Stimulated activated CD4-positive, alpha-beta T cell treated with anti-CD3 and anti-CD28 coated beads, Interleukin-4, amount 100 ng/mL, for 4 hours (primary cell): ENCODE measurements around the gene MAGEA2B.
"Not testable (repeated sequence)": the region's sequence is repeated elsewhere in the genome, so short reads cannot be mapped to it uniquely, and the experiment has no call there.

Experiments used
- DNase-seq, 2 experiments: peaks; one replicate each; pipeline ENCODE4 v3.0.0-alpha.2; 2020

The MAGEA2B gene, protein sequence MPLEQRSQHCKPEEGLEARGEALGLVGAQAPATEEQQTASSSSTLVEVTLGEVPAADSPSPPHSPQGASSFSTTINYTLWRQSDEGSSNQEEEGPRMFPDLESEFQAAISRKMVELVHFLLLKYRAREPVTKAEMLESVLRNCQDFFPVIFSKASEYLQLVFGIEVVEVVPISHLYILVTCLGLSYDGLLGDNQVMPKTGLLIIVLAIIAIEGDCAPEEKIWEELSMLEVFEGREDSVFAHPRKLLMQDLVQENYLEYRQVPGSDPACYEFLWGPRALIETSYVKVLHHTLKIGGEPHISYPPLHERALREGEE

DNA sequence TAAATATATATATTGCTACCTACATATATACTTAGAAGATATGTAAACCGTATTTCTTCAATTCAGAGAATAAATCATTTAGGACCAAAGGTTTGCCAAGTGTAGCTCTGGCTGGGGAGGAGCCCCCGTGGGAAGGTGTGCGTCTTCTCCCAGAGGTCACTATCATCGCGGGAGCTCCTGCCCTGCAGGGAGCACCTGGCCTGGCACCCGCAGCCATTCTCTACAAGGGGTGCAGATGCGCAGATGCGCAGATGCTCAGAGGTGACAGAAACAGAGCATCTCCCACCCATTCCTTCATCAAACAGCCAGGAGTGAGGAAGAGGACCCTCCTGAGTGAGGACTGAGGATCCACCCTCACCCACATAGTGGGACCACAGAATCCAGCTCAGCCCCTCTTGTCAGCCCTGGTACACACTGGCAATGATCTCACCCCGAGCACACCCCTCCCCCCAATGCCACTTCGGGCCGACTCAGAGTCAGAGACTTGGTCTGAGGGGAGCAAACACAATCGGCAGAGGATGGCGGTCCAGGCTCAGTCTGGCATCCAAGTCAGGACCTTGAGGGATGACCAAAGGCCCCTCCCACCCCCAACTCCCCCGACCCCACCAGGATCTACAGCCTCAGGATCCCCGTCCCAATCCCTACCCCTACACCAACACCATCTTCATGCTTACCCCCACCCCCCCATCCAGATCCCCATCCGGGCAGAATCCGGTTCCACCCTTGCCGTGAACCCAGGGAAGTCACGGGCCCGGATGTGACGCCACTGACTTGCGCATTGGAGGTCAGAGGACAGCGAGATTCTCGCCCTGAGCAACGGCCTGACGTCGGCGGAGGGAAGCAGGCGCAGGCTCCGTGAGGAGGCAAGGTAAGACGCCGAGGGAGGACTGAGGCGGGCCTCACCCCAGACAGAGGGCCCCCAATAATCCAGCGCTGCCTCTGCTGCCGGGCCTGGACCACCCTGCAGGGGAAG is at the start of gene MAGEA2B:
Gene MAGEA2B, plus strand, starts transcription at position 814 of the 973 bp plus-strand sequence. CDS start 2,479 bp downstream, outside the sequence.
- not testable (repeated sequence) for DNase-seq

DNA sequence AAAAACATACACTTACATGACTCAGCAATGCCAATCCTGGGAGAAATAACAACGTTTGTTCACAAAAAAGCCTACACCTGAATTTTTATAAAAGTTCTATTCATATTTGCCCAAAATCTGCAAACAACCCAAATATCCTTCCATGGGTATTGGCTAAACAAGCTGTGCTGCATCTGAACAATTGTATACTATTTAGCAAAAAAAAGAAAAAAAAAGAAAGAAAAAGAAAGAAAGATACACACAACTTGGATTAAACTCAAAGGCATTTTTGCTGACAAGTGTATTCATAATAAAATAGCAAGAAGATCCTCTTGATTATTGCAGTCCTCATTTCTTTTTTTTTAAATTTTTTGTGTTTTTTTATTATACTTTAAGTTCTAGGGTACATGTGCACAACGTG is 40.3 kb upstream of the MAGEA2B start:
- no peak for DNase-seq

DNA sequence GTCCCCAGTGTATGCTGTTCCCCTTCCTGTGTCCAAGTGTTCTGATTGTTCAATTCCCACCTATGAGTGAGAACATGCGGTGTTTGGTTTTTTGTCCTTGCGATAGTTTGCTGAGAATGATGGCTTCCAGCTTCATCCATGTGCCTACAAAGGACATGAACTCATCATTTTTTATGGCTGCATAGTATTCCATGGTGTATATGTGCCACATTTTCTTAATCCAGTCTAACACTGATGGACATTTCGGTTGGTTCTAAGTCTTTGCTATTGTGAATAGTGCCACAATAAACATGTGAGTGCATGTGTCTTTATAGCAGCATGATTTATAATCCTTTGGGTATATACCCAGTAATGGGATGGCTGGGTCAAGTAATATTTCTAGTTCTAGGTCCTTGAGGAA is 39.8 kb upstream of the MAGEA2B start:
- not testable (repeated sequence) for DNase-seq

DNA sequence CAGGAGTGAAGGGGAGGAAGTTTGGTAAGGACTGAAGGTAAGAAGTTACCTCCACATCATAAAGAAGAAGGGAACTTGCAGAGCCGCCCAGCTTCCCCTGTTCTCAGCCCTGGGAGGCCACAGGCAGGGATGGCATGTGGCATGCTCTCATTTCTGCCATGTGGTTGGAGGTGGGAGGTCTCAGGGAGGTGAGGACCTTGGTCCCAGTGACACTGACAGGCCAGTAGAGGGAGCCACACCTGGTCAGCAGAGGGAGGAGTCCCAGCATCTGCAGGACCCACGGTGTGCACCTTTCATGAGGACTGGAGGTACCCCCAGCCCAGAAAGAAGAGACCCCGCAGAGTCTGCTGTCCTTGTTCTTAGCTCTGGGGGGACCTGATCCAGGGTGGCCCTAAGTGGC is 33.4 kb upstream of the MAGEA2B start:
- DNase-seq, result not testable (repeated sequence)

DNA sequence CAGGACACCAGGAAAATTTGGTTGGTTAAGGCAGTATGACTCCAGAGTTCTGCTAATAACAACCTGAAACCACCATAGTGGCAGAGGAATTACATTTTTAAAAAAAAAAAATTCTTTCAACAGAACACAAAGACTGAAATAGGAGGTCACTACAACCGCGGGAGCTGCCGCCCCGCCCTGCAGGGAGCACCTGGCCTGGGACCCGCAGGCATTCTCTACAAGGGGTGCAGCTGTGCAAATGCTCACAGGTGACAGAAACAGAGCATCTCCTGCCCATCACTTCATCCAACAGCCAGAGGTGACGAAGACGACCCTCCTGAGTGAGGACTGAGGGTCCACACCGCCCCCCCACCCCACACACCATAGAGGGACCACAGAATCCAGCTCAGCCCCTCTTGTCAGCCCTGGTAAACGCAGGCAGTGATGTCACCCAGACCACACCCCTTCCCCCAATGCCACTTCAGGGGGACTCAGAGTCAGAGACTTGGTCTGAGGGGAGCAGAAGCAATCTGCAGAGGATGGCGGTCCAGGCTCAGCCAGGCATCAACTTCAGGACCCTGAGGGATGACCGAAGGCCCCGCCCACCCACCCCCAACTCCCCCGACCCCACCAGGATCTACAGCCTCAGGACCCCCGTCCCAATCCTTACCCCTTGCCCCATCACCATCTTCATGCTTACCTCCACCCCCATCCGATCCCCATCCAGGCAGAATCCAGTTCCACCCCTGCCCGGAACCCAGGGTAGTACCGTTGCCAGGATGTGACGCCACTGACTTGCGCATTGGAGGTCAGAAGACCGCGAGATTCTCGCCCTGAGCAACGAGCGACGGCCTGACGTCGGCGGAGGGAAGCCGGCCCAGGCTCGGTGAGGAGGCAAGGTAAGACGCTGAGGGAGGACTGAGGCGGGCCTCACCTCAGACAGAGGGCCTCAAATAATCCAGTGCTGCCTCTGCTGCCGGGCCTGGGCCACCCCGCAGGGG is 16.2 kb upstream of the MAGEA2B start, which contains the start of gene MAGEA3:
Gene MAGEA3, plus strand, starts transcription at position 843 of the 980 bp plus-strand sequence. CDS start 2,039 bp downstream, outside the sequence.
- DNase-seq, result not testable (repeated sequence)

DNA sequence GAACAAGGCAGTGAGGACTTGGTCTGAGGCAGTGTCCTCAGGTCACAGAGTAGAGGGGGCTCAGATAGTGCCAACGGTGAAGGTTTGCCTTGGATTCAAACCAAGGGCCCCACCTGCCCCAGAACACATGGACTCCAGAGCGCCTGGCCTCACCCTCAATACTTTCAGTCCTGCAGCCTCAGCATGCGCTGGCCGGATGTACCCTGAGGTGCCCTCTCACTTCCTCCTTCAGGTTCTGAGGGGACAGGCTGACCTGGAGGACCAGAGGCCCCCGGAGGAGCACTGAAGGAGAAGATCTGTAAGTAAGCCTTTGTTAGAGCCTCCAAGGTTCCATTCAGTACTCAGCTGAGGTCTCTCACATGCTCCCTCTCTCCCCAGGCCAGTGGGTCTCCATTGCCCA is 14.0 kb upstream of the MAGEA2B start:
- not testable (repeated sequence) for DNase-seq

DNA sequence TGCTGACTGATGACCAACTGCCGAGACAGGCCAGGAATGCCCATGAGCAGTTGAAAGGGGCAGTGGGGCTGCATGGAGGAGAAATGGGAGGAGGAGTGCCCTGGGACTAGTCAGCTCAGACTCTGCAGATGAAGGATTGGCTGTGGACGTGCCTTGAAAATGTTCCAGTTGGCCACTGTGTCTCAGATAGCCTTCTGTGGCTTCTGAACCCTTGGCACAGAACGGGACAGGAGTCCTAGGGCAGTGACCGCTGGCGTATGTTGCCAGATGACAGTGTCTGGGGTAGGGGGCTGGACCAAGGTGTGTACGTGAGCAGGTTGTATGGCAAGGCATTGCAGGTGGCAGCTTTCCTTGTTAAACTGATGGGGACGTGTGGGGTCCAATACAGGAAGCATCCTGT is 7.9 kb upstream of the MAGEA2B start:
- DNase-seq, result not testable (repeated sequence)

DNA sequence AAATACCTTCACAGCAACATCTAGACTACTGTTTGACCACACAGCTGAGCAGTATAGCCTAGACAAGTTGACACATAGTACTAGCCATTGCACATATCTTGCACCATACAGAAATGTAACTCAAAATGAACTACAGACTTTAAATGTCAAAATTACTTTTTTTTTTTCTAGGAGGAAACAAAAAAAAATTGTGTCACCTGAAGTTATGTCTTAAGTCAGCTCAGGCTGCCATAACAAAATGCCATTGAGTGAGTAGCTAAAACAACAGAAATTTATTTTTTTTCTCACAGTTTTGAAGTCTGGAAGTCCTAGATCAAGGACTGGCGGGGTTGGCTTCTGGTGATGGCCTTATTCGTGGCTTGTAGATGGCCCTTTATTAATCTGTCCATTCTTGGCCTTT is 5.3 kb upstream of the MAGEA2B start, which contains the start of gene CSAG2:
Gene CSAG2, minus strand, starts transcription at position 101 of the 400 bp plus-strand sequence. CDS start 161 bp downstream, outside the sequence.
- DNase-seq, result not testable (repeated sequence)

DNA sequence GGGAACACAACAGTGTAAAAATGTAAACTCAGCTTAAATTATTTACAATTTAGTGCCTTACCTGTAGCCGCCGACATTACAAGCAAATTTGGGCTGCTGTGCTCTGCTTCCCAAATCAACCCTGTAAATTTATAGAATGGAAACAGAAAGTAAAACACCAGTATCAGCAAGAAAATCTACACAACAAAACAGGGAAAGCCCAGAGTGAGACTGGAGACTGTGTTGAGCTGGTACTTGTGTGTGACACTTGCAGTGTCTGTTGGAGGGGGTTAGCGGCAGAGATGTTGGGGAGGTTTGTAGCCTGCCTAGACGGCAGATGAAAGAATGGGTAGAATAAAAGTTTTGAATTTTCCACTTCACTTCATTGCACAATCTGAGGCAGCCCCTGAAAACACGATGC is 1.2 kb upstream of the MAGEA2B start:
- not testable (repeated sequence) for DNase-seq

DNA sequence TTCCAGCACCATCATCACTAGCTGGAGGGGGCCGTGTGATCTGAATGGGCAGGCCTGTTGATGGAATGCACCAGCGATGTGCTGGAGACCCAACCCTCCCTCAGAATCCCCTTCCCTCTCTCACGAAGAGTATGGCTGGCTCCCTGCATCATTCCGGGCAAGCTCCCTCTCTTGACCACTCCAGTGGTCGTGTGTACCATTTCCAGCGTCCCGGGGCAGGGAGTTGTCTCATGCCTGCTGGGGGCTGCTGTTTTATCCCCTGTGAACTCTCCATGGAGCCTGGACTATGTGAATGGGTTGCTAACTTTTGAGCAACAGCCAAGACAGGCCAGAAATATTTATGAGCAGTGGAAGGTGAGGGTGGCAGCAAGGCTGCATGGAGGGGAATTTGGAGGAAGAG is 11.0 kb downstream of the MAGEA2B start:
- DNase-seq, result no peak

DNA sequence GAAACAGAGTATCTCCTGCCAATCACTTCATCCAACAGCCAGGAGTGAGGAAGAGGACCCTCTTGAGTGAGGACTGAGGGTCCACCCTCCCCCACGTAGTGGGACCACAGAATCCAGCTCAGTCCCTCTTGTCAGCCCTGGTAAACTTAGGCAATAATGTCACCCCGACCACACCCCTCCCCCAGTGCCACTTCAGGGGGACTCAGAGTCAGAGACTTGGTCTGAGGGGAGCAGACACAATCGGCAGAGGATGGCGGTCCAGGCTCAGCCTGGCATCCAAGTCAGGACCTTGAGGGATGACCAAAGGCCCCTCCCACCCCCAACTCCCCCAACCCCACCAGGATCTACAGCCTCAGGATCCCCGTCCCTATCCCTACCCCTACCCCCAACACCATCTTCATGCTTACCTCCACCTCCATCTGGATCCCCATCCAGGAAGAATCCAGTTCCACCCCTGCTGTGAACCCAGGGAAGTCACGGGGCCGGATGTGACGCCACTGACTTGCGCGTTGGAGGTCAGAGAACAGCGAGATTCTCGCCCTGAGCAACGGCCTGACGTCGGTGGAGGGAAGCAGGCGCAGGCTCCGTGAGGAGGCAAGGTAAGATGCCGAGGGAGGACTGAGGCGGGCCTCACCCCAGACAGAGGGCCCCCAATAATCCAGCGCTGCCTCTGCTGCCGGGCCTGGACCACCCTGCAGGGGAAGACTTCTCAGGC is 19.0 kb downstream of the MAGEA2B start, which contains the start of the genes CSAG1 and MAGEA12:
Gene CSAG1, minus strand, starts transcription at position 461 of the 715 bp plus-strand sequence. CDS start 1,261 bp downstream, outside the sequence.
Gene MAGEA12, plus strand, starts transcription at position 497 of the 715 bp plus-strand sequence. CDS start 2,405 bp downstream, outside the sequence.
- DNase-seq, result no peak

DNA sequence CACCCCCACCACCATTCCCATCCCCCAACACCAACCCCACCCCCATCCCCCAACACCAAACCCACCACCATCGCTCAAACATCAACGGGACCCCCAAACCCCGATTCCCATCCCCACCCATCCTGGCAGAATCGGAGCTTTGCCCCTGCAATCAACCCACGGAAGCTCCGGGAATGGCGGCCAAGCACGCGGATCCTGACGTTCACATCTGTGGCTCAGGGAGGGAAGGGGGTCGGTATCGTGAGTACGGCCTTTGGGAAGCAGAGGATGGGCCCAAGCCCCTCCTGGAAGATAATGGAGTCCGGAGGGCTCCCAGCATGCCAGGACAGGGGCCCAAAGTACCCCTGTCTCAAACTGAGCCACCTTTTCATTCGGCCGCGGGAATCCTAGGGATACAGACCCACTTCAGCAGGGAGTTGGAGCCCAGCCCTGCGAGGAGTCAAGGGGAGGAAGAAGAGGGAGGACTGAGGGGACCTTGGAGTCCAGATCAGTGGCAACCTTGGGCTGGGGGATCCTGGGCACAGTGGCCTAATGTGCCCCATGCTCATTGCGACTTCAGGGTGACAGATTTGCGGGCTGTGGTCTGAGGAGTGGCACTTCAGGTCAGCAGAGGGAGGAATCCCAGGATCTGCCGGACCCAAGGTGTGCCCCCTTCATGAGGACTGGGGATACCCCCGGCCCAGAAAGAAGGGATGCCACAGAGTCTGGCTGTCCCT is 19.9 kb downstream of the MAGEA2B start:
- DNase-seq, result not testable (repeated sequence)

DNA sequence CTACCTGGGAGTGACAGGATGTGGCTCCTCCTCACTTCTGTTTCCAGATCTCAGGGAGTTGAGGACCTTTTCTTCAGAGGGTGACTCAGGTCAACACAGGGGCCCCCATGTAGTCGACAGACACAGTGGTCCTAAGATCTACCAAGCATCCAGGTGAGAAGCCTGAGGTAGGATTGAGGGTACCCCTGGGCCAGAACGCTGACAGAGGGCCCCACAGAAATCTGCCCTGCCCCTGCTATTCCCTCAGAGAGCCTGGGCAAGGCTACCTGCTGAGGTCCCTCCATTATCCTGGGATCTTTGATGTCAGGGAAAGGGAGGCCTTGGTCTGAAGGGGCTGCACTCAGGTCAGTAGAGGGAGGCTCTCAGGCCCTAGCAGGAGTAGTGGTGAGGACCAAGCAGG is 20.7 kb downstream of the MAGEA2B start:
- no peak for DNase-seq

DNA sequence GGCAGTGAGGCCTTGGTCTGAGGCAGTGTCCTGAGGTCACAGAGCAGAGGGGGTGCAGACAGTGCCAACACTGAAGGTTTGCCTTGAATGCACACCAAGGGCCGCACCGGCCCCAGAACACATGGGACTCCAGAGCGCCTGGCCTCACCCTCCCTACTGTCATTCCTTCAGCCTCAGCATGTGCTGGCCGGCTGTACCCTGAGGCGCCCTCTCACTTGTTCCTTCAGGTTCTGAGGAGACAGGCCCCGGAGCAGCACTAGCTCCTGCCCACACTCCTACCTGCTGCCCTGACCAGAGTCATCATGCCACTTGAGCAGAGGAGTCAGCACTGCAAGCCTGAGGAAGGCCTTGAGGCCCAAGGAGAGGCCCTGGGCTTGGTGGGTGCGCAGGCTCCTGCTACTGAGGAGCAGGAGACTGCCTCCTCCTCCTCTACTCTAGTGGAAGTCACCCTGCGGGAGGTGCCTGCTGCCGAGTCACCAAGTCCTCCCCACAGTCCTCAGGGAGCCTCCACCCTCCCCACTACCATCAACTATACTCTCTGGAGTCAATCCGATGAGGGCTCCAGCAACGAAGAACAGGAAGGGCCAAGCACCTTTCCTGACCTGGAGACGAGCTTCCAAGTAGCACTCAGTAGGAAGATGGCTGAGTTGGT is 21.6 kb downstream of the MAGEA2B start:
- DNase-seq, result no peak

DNA sequence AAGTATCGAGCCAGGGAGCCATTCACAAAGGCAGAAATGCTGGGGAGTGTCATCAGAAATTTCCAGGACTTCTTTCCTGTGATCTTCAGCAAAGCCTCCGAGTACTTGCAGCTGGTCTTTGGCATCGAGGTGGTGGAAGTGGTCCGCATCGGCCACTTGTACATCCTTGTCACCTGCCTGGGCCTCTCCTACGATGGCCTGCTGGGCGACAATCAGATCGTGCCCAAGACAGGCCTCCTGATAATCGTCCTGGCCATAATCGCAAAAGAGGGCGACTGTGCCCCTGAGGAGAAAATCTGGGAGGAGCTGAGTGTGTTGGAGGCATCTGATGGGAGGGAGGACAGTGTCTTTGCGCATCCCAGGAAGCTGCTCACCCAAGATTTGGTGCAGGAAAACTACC is 22.1 kb downstream of the MAGEA2B start:
- not testable (repeated sequence) for DNase-seq

DNA sequence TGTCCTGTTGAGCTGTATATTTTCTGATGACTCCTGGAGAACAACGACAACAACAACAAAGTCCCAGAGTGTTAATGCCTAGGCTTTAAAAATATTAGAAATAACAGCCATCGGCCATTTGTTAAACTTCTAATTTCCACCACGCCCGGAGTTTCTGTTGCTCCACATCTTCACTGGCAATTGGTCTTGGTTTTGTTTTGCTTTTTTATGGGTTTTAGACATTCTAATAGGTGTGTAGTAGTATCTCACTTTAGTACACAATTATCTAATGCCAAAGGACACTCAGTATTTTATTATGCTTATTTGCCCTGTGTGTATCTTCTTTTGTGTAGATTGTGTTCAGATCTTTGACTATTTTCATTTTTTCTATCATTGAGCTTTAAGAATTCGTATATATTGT is 24.1 kb downstream of the MAGEA2B start:
- DNase-seq, result no peak

DNA sequence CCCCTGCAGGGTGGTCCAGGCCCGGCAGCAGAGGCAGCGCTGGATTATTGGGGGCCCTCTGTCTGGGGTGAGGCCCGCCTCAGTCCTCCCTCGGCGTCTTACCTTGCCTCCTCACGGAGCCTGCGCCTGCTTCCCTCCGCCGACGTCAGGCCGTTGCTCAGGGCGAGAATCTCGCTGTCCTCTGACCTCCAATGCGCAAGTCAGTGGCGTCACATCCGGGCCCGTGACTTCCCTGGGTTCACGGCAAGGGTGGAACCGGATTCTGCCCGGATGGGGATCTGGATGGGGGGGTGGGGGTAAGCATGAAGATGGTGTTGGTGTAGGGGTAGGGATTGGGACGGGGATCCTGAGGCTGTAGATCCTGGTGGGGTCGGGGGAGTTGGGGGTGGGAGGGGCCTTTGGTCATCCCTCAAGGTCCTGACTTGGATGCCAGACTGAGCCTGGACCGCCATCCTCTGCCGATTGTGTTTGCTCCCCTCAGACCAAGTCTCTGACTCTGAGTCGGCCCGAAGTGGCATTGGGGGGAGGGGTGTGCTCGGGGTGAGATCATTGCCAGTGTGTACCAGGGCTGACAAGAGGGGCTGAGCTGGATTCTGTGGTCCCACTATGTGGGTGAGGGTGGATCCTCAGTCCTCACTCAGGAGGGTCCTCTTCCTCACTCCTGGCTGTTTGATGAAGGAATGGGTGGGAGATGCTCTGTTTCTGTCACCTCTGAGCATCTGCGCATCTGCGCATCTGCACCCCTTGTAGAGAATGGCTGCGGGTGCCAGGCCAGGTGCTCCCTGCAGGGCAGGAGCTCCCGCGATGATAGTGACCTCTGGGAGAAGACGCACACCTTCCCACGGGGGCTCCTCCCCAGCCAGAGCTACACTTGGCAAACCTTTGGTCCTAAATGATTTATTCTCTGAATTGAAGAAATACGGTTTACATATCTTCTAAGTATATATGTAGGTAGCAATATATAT is 39.5 kb downstream of the MAGEA2B start, which contains the start of gene MAGEA2:
Gene MAGEA2, minus strand, starts transcription at position 157 of the 965 bp plus-strand sequence. CDS start 2,479 bp downstream, outside the sequence.
- not testable (repeated sequence) for DNase-seq

DNA sequence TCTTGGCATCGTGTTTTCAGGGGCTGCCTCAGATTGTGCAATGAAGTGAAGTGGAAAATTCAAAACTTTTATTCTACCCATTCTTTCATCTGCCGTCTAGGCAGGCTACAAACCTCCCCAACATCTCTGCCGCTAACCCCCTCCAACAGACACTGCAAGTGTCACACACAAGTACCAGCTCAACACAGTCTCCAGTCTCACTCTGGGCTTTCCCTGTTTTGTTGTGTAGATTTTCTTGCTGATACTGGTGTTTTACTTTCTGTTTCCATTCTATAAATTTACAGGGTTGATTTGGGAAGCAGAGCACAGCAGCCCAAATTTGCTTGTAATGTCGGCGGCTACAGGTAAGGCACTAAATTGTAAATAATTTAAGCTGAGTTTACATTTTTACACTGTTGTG is 40.4 kb downstream of the MAGEA2B start:
- DNase-seq, result not testable (repeated sequence)
